ENCODE results near the gene GOLT1A.
"Not testable (repeated sequence)": the region's sequence is repeated elsewhere in the genome, so short reads cannot be mapped to it uniquely, and the experiment has no call there.

Gene GOLT1A

GRCh38 chr1:204248954-204249353 lies 35.2 kb upstream of the GOLT1A start:
- DNase-seq (ENCODE audit: low read depth), result no peak

GRCh38 chr1:204246876-204247275 lies 33.1 kb upstream of the GOLT1A start:
- no peak for DNase-seq (ENCODE audit: low read depth)

GRCh38 chr1:204242920-204243319 lies 29.1 kb upstream of the GOLT1A start:
- no peak for DNase-seq (ENCODE audit: low read depth)

- no peak for DNase-seq (ENCODE audit: low read depth)
These were observed 28.1 kb upstream of the GOLT1A start for GRCh38 chr1:204241914-204242313.

- no peak for DNase-seq (ENCODE audit: low read depth)
These were observed 27.3 kb upstream of the GOLT1A start for GRCh38 chr1:204241050-204241449.

GRCh38 chr1:204240233-204240632 lies 26.4 kb upstream of the GOLT1A start:
- no peak for DNase-seq (ENCODE audit: low read depth)

- not testable (repeated sequence) for DNase-seq (ENCODE audit: low read depth)
These were observed 25.6 kb upstream of the GOLT1A start for GRCh38 chr1:204239401-204239800.

GRCh38 chr1:204238520-204238919 lies 24.7 kb upstream of the GOLT1A start:
- not testable (repeated sequence) for DNase-seq (ENCODE audit: low read depth)

GRCh38 chr1:204237515-204237914 lies 23.7 kb upstream of the GOLT1A start:
- DNase-seq (ENCODE audit: low read depth), result not testable (repeated sequence)

GRCh38 chr1:204232526-204232925 lies 18.7 kb upstream of the GOLT1A start:
- no peak for DNase-seq (ENCODE audit: low read depth)

GRCh38 chr1:204230211-204230610 lies 16.4 kb upstream of the GOLT1A start:
- no peak for DNase-seq (ENCODE audit: low read depth)

- DNase-seq (ENCODE audit: low read depth), result no peak
These were observed 15.1 kb upstream of the GOLT1A start for GRCh38 chr1:204228896-204229295.

GRCh38 chr1:204227996-204228785 lies 14.4 kb upstream of the GOLT1A start:
- DNase-seq (ENCODE audit: low read depth), result no peak

- DNase-seq (ENCODE audit: low read depth), result no peak
These were observed 13.6 kb upstream of the GOLT1A start for GRCh38 chr1:204227351-204227750.

GRCh38 chr1:204225841-204226735 lies 12.3 kb upstream of the GOLT1A start:
- no peak for DNase-seq (ENCODE audit: low read depth)

GRCh38 chr1:204224655-204225054 lies 10.9 kb upstream of the GOLT1A start:
- no peak for DNase-seq (ENCODE audit: low read depth)

GRCh38 chr1:204223129-204223860 lies 9.5 kb upstream of the GOLT1A start:
- DNase-seq (ENCODE audit: low read depth), result no peak

- DNase-seq (ENCODE audit: low read depth), result no peak
These were observed 8.9 kb upstream of the GOLT1A start for GRCh38 chr1:204222764-204223055.

- no peak for DNase-seq (ENCODE audit: low read depth)
These were observed 8.4 kb upstream of the GOLT1A start for GRCh38 chr1:204222006-204222763.

GRCh38 chr1:204221271-204221670 lies 7.5 kb upstream of the GOLT1A start:
- no peak for DNase-seq (ENCODE audit: low read depth)

GRCh38 chr1:204219971-204220616 lies 6.3 kb upstream of the GOLT1A start:
- DNase-seq (ENCODE audit: low read depth), result no peak
